ENCODE measurements around the gene PALM3. TPM values are rescaled to one million over a fixed set of nuclear protein-coding genes. Genes with fewer than 3 reads are reported as not detected.

The PALM3 gene
- total RNA-seq, 1 experiment from 2014 or later: not detected

DNA sequence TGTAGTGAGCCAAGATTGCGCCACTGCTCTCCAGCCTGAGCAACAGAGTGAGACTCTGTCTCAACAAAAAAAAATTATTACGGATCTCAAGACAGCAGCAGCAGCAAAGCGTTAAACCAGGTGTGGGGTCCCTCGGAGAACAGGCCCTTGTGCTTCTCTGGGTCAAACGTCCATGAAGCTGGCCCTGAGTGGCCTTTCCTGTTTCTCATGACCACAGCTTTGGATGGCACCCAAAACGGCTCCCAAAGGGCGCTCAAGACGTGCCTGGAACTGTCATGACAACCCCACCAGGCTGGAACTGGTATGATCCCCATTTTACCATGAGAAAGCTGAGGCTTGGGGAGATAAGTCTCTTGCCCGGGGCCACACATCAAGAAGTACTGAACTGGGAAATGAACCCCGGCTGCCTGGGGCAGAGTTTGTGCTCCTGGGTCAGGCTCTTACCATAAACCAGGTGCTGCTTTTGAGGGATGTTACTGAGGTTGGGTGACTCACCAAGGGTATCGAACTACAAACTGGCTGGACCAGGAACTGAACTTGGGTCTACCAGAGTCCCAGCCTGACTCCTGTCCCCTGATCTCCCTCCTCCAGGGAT lies 40.3 kb upstream of the PALM3 start:
- H3K36me3 Mint-ChIP-seq (ENCODE audit: insufficient read depth, unreplicated experiment): peaks cover 70% of the 10 kb centered on the region
- H3K27me3 Mint-ChIP-seq (ENCODE audit: insufficient read depth, unreplicated experiment): no peaks in the 10 kb centered on the region
- TF ChIP-seq, protein P1, sequence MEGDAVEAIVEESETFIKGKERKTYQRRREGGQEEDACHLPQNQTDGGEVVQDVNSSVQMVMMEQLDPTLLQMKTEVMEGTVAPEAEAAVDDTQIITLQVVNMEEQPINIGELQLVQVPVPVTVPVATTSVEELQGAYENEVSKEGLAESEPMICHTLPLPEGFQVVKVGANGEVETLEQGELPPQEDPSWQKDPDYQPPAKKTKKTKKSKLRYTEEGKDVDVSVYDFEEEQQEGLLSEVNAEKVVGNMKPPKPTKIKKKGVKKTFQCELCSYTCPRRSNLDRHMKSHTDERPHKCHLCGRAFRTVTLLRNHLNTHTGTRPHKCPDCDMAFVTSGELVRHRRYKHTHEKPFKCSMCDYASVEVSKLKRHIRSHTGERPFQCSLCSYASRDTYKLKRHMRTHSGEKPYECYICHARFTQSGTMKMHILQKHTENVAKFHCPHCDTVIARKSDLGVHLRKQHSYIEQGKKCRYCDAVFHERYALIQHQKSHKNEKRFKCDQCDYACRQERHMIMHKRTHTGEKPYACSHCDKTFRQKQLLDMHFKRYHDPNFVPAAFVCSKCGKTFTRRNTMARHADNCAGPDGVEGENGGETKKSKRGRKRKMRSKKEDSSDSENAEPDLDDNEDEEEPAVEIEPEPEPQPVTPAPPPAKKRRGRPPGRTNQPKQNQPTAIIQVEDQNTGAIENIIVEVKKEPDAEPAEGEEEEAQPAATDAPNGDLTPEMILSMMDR (IDR thresholded peaks at IDR 0.05; ENCODE audit: unreplicated experiment): no peak
- intact Hi-C loops (cut with micrococcal nuclease): no loop called here
- no peaks in the 10 kb centered on the region for H3K4me1 Mint-ChIP-seq (ENCODE audit: insufficient read depth, unreplicated experiment)
- ChIA-PET CTCF (interaction anchor here (1.2 to 2.1 kb wide), 2 partner anchors 12 to 240 kb away, joined by 3 to 6 read pairs; no protein-coding TSS in a partner anchor), POLR2A (interaction anchor here (0.8 kb wide), 1 partner anchor 13 kb away, joined by 3 read pairs; no protein-coding TSS in a partner anchor)
- H3K27ac Mint-ChIP-seq (ENCODE audit: low read depth, unreplicated experiment): no peak overlapping the region
- no peak for DNase-seq (ENCODE audit: unreplicated experiment)
- H3K4me3 Mint-ChIP-seq (ENCODE audit: unreplicated experiment): no peak overlapping the region
- no peaks in the 10 kb centered on the region for H3K9me3 Mint-ChIP-seq (ENCODE audit: unreplicated experiment)
- BruUV-seq (replicated peaks): no TSS peak

DNA sequence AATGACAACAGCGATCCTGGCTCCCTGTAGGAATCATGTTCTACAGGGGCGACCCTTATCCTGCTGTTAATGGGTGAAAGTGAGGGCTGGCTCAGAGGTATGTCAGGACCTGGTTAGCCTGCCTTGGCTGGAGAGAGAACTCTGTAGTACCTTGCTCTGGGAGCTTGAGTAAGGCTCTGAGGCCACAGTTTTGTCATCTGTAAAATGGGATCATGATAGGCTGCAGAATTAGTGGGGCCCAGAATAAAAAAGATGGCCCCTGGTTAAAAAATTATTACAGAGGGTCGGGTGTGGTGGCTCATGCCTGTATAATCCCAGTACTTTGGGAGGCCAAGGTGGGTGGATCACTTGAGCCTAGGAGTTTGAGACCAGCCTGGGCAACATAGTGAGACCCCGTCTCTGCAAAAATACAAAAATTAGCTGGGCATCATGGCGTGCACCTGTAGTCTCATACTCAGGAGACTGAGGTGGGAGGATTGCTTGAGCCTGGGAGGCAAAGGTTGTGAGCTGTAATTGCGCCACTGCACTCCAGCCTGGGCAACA lies 39.2 kb upstream of the PALM3 start:
- no TSS peak for BruUV-seq (replicated peaks)
- H3K4me3 Mint-ChIP-seq (ENCODE audit: unreplicated experiment): no peak overlapping the region
- intact Hi-C loops (cut with micrococcal nuclease): no loop called here
- TF ChIP-seq, protein P1 (IDR thresholded peaks at IDR 0.05; ENCODE audit: unreplicated experiment): no peak
- POLR2A ChIA-PET: interaction anchor here (0.8 kb wide), 1 partner anchor 14 kb away, joined by 3 read pairs; no protein-coding TSS in a partner anchor
- no peaks in the 10 kb centered on the region for H3K4me1 Mint-ChIP-seq (ENCODE audit: insufficient read depth, unreplicated experiment)
- H3K27me3 Mint-ChIP-seq (ENCODE audit: insufficient read depth, unreplicated experiment): no peaks in the 10 kb centered on the region
- no peaks in the 10 kb centered on the region for H3K9me3 Mint-ChIP-seq (ENCODE audit: unreplicated experiment)
- CTCF ChIA-PET: interaction anchor here (0.9 to 2.1 kb wide), 2 partner anchors 10 to 13 kb away, joined by 3 to 6 read pairs; no protein-coding TSS in a partner anchor
- H3K36me3 Mint-ChIP-seq (ENCODE audit: insufficient read depth, unreplicated experiment): peaks cover 65% of the 10 kb centered on the region
- H3K27ac Mint-ChIP-seq (ENCODE audit: low read depth, unreplicated experiment): no peak overlapping the region
- no peak for DNase-seq (ENCODE audit: unreplicated experiment)

DNA sequence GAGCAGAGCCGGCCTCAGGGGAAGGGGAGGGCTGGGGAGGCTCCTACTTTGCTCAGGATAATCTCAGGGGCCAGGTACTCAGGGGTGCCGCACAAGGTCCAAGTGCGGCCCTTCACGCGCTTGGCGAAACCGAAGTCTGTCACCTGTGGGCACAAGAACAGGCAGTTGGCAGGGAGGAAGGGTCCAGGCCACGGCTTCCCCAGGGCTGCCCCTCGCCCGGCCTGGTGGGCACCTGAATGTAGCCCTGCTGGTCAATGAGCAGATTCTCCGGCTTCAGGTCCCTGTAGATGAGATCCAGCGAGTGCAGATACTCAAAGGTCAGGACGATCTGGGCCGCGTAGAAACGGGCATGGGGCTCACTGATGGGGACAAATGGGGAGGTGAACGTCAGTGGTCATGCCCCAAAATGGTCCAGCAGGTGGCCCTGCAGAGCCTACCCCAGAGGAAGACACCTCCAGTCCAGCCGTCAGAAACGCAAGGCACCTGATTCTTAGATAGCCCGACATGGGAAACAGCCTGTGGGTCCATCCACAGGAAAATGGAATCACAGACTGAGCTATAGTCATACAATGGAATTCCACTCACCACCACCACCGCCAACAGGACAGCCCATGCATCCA lies 35.8 kb upstream of the PALM3 start:
- no peaks in the 10 kb centered on the region for H3K27me3 Mint-ChIP-seq (ENCODE audit: insufficient read depth, unreplicated experiment)
- CTCF ChIA-PET: no interaction called here
- H3K36me3 Mint-ChIP-seq (ENCODE audit: insufficient read depth, unreplicated experiment): peaks cover 40% of the 10 kb centered on the region
- no peaks in the 10 kb centered on the region for H3K4me1 Mint-ChIP-seq (ENCODE audit: insufficient read depth, unreplicated experiment)
- DNase-seq (ENCODE audit: unreplicated experiment): no peak
- TF ChIP-seq, protein P1 (IDR thresholded peaks at IDR 0.05; ENCODE audit: unreplicated experiment): no peak
- H3K9me3 Mint-ChIP-seq (ENCODE audit: unreplicated experiment): no peaks in the 10 kb centered on the region
- POLR2A ChIA-PET: no interaction called here
- no peak overlapping the region for H3K27ac Mint-ChIP-seq (ENCODE audit: low read depth, unreplicated experiment)
- intact Hi-C loops (cut with micrococcal nuclease): no loop called here
- no TSS peak for BruUV-seq (replicated peaks)
- no peak overlapping the region for H3K4me3 Mint-ChIP-seq (ENCODE audit: unreplicated experiment)

DNA sequence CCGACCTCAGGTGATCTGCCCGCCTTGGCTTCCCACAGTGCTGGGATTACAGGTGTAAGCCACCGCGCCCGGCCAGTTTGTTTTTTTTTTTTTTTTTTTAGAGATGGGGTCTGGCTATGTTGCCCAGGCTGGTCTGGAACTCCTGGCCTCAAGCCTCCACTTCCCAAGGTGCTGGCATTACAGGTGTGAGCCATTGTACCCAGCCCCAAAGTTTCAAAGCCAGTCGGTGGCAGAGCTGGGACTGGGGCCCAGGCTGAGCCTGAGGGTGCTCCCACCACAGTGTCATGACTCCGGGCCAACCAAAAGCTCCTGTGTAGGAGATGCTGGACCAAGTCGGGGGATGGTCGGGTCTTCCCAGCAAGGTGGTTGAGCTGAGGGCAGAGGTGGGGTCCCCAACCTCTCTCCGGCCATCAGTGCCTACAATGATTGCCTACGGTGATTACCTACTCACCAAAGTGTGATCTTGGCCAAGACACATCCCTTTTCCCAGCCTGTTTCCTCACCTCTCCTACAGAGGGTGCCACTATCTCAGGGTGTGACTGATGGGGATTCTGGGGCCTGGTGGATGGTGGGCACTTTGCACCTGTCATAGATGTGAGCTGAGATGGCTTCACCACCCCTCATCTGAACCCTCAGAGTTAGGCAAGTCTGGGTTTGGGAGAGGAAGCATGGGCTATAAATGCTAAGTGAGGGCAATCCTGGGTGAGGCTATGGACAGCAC lies 34.6 kb upstream of the PALM3 start:
- ChIA-PET POLR2A (no interaction called here), CTCF (interaction anchor here (0.7 to 1.9 kb wide), 5 partner anchors 10 to 38 kb away, joined by 3 to 11 read pairs (median 6); no protein-coding TSS in a partner anchor)
- no peak overlapping the region for H3K27ac Mint-ChIP-seq (ENCODE audit: low read depth, unreplicated experiment)
- H3K36me3 Mint-ChIP-seq (ENCODE audit: insufficient read depth, unreplicated experiment): peaks cover 34% of the 10 kb centered on the region
- TF ChIP-seq, protein P1 (IDR thresholded peaks at IDR 0.05; ENCODE audit: unreplicated experiment): peak; percentile 8
- H3K9me3 Mint-ChIP-seq (ENCODE audit: unreplicated experiment): no peaks in the 10 kb centered on the region
- intact Hi-C loops (cut with micrococcal nuclease): no loop called here
- no peaks in the 10 kb centered on the region for H3K27me3 Mint-ChIP-seq (ENCODE audit: insufficient read depth, unreplicated experiment)
- H3K4me3 Mint-ChIP-seq (ENCODE audit: unreplicated experiment): no peak overlapping the region
- peaks cover 6% of the 10 kb centered on the region for H3K4me1 Mint-ChIP-seq (ENCODE audit: insufficient read depth, unreplicated experiment)
- no peak for DNase-seq (ENCODE audit: unreplicated experiment)
- no TSS peak for BruUV-seq (replicated peaks)
